Psoas muscle (tissue), 8 donors: Measurements from ENCODE around the gene NALF2. TPM values are rescaled to one million over a fixed set of nuclear protein-coding genes. Genes with fewer than 3 reads are reported as not detected.

Source experiments
- ATAC-seq, 4 donors: fragments of 200-7000 bp; cut with Tn5 transposase; one replicate each; pipeline ENCODE4 v1.9.1; 2020; ENCODE audit warnings: moderate library complexity in 3 of 4, mild to moderate bottlenecking in 2 of 4
- DNase-seq, 2 donors: peaks; one replicate each; pipeline ENCODE4 v3.0.0-alpha.2; 2020
- H3K27ac ChIP-seq: fragments of 200-600 bp; one replicate; pipeline ENCODE4 v1.8.0; 2022
- H3K27me3 ChIP-seq, 3 donors: fragments of 200-600 bp in 1 of 3; one replicate each; pipeline versions ENCODE4 v1.6.1 to v1.8.0; 2013 to 2022; ENCODE audit warnings: low read length in 2 of 3, mild to moderate bottlenecking in 2 of 3, moderate library complexity in 1 of 3; ENCODE audit not compliant: insufficient read depth in 3 of 3
- H3K36me3 ChIP-seq, 2 donors: fragments of 200-600 bp in 1 of 2; one replicate each; pipeline versions ENCODE4 v1.6.1 to v1.8.0; 2013 to 2022; ENCODE audit warnings: low read depth in 1 of 2, mild to moderate bottlenecking in 1 of 2, moderate library complexity in 1 of 2; ENCODE audit not compliant: insufficient read depth in 1 of 2
- H3K4me1 ChIP-seq: fragments of 200-600 bp; one replicate; pipeline ENCODE4 v1.8.0; 2022
- H3K4me3 ChIP-seq: fragments of 200-600 bp; one replicate; pipeline ENCODE4 v1.8.0; 2022; ENCODE audit warnings: mild to moderate bottlenecking
- H3K9me3 ChIP-seq: fragments of 200-600 bp; one replicate; pipeline ENCODE4 v1.8.0; 2022
- WGBS, 3 donors: extraction: QIAGEN DNeasy Blood & Tissue Kit; methylation state at CpG; one replicate each; pipeline versions ENCODE4 v1.1.6 to v1.1.7; 2013; 5-methylcytosine and 5-hydroxymethylcytosine counted together
- intact Hi-C, 2 donors: fragments of 100-400 bp; cut with DNase I; formaldehyde crosslinking; loops; one replicate each; pipeline versions ENCODE4 v1.11.0 to v1.14.2; 2022
- polyA plus RNA-seq, 3 donors: library from polyadenylated mRNA; stranded (reverse); fragments of 200-250 nt; gene quantifications; one replicate each; pipeline ENCODE4 v1.2.3, GENCODE V29; 2013
- total RNA-seq, 4 donors: library from RNA; stranded (reverse); fragmentation: NEBNext Ultra II Directional in 2 of 4; extraction: Animal tissue kit (Norgen Biotek cat#: 25700) in 2 of 4; gene quantifications; one replicate each; pipeline versions ENCODE4 v1.2.1 to v1.2.4, GENCODE V29; 2021 to 2023
- TF ChIP-seq, protein P1 (sequence below): fragments of 200-600 bp; IDR thresholded peaks from one replicate; pipeline ENCODE4 v1.8.0; 2022; ENCODE audit warnings: antibody characterized with exemption
- donor health status: healthy with polysubstance abuse.
- donor health status: DM: no; HTN: no; CAD: no; lungs with moderate emphysema.
- donor health status: Bipolar disorder and iron deficiency.
- donor health status: healthy.
- donor health status: DM: yes; HTN: yes; CAD: no.
- donor health status: DM: no; HTN: no; CAD: no.
- donor health status: DM: no; HTN: no; CAD: no.
- donor health status: DM: yes; HTN: yes; CAD: no.

Gene NALF2
- total and polyA plus RNA-seq, 7 donors = 0.09 to 0.26 (median 0.15) TPM; not detected in 1

DNA sequence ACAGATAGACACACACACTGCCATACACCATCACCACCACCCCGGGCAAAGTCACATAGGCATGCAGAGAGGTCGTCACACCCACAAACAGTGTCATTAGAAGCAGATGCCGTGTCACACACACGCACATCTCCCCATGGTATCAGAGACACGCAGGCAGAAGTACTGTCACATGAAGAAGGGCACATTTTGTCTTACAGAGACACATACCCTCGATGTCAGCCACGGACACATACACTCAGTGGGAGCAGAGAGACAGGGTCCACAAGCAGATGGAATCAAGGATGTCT lies 3.3 kb downstream of the NALF2 start:
- Histone ChIP-seq H3K4me1 (no peaks in the 10 kb centered on the region), H3K4me3 (no peak overlapping the region), H3K36me3 (no peaks in the 10 kb centered on the region), H3K27me3 (peaks cover 0 to 66% (median 6%) of the 10 kb centered on the region in 3 donors), H3K9me3 (no peaks in the 10 kb centered on the region), H3K27ac (no peak overlapping the region)
- DNase-seq = no peak
- 73 to 77% (median 76%) methylated on average over 7 of the region's 7 CpGs for WGBS, 3 donors
- TF ChIP-seq, protein P1, sequence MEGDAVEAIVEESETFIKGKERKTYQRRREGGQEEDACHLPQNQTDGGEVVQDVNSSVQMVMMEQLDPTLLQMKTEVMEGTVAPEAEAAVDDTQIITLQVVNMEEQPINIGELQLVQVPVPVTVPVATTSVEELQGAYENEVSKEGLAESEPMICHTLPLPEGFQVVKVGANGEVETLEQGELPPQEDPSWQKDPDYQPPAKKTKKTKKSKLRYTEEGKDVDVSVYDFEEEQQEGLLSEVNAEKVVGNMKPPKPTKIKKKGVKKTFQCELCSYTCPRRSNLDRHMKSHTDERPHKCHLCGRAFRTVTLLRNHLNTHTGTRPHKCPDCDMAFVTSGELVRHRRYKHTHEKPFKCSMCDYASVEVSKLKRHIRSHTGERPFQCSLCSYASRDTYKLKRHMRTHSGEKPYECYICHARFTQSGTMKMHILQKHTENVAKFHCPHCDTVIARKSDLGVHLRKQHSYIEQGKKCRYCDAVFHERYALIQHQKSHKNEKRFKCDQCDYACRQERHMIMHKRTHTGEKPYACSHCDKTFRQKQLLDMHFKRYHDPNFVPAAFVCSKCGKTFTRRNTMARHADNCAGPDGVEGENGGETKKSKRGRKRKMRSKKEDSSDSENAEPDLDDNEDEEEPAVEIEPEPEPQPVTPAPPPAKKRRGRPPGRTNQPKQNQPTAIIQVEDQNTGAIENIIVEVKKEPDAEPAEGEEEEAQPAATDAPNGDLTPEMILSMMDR = no peak
- intact Hi-C loops = no loop called here
- ATAC-seq = no peak

DNA sequence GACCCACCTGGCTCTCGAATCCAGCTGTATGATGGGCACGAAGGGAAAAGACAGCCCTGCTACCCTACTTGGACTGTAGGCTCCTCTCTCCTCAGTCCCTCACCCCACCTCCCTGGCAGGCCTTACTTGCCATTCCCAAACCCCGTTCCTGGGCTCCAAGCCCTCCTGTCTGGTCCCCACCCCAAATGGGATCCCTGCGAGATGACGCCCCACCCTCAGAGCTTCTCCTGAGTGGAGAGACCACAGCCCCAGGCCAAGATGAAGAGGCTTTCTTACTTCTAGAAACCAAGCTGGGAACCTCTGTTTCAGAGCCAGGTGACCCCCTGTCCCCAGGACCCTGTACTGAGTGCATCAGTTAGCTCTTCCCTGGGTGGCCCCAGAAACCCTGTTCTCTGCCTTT lies 4.5 kb downstream of the NALF2 start:
- Histone ChIP-seq H3K4me3 (no peak overlapping the region), H3K9me3 (no peaks in the 10 kb centered on the region), H3K27ac (no peak overlapping the region), H3K36me3 (no peaks in the 10 kb centered on the region), H3K27me3 (peaks cover 0 to 68% (median 6%) of the 10 kb centered on the region in 3 donors), H3K4me1 (no peaks in the 10 kb centered on the region)
- WGBS, 3 donors = 76 to 86% (median 85%) methylated on average over 4 to 5 of the region's 5 CpGs
- no peak for DNase-seq
- intact Hi-C loops = no loop called here
- TF ChIP-seq, protein P1 = no peak
- no peak for ATAC-seq

DNA sequence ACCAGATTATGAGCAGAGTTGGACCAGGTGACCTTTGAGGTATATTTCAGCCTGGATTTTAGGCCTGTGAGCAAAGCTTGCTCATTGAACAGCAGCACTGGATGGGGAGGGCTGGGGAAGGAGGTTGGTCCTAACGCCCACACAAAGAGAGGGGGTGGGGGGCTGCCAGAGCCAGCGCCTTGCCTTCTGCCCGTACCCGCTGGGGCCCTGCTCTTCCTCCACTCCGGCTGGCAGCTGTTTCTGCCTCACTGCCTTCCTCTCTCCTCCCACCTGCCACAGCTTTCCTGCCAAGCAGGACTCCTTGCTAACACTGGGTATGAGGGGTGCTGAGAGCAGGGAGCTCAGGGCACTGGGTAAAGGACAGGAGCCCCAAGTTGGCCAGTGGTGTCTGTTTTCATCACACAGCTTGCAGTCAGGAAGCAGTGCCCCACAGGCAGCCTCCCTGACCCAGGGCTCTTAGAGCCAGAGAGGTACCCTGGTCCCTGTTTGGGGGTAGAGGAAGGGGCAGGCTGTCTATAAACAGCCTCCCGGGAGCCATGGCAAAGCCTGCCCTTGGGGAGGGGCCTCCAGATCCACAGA lies 6.1 kb downstream of the NALF2 start:
- intact Hi-C loops = no loop called here
- Histone ChIP-seq H3K27me3 (peaks cover 0 to 70% (median 6%) of the 10 kb centered on the region in 3 donors), H3K4me1 (no peaks in the 10 kb centered on the region), H3K27ac (no peak overlapping the region), H3K4me3 (no peak overlapping the region), H3K36me3 (no peaks in the 10 kb centered on the region), H3K9me3 (no peaks in the 10 kb centered on the region)
- ATAC-seq = no peak
- DNase-seq = no peak
- WGBS, 3 donors = 34 to 50% (median 35%) methylated on average over 3 to 6 of the region's 6 CpGs
- TF ChIP-seq, protein P1 = no peak

DNA sequence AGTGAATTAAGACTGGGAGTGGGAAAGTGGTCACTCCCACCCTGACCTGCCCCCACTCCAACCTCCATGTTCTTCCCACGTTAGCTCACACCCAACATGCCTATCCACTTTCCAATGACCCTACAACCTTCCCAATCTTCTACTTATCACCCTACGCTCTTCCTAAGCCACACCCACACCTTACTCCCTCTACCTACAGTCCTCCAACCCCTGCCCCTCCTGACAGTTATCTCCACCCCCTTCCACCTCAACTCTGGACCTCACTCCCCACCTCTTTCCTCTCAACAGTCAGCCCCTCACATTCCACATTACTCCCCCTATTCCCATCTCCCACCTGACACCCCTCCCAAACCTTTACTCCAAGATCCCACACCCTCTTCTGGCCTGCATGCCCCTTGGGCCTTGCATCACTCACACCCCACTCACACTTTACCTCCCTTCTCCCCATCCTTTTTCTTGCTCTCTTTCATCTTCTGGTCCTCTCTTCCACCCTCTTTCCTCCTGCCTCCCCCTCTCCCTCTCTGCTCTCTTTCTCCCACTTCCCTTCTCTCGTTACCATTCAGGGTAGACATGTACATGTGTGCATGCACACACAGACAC lies 6.9 kb downstream of the NALF2 start:
- ATAC-seq = no peak
- no peak for DNase-seq
- TF ChIP-seq, protein P1 = no peak
- Histone ChIP-seq H3K4me3 (no peak overlapping the region), H3K4me1 (no peaks in the 10 kb centered on the region), H3K27ac (no peak overlapping the region), H3K27me3 (peaks cover 0 to 73% (median 6%) of the 10 kb centered on the region in 3 donors), H3K36me3 (no peaks in the 10 kb centered on the region), H3K9me3 (no peaks in the 10 kb centered on the region)
- 73 to 81% (median 73%) methylated on average over 3 of the region's 3 CpGs for WGBS, 3 donors
- intact Hi-C loops = no loop called here

DNA sequence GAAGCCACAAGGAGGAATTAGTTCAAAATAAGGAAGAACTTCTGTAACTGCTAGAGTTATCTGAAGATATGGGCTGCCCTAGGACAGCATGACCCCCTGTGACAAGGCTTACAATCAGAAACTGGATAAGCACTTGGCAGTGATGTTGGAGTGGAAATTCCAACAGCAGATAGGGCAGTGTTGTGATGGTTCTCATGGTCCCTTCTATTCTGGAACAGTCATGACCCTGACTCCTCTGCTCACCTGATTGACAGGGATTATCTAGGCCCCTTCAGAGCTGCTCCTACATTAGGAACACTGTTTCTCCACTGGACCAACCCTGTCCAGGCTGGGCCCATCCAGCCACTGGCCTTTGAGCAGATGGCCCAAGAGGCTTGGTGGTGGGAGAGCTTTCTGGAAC lies 17.9 kb downstream of the NALF2 start:
- Histone ChIP-seq H3K36me3 (no peaks in the 10 kb centered on the region), H3K27ac (no peak overlapping the region), H3K9me3 (no peaks in the 10 kb centered on the region), H3K4me1 (no peaks in the 10 kb centered on the region), H3K4me3 (no peak overlapping the region), H3K27me3 (peaks cover 0 to 37% (median 0%) of the 10 kb centered on the region in 3 donors)
- TF ChIP-seq, protein P1 = no peak
- DNase-seq = no peak
- intact Hi-C loops = no loop called here
- ATAC-seq = no peak
